Measurements from ENCODE around the gene FHOD3.

DNA sequence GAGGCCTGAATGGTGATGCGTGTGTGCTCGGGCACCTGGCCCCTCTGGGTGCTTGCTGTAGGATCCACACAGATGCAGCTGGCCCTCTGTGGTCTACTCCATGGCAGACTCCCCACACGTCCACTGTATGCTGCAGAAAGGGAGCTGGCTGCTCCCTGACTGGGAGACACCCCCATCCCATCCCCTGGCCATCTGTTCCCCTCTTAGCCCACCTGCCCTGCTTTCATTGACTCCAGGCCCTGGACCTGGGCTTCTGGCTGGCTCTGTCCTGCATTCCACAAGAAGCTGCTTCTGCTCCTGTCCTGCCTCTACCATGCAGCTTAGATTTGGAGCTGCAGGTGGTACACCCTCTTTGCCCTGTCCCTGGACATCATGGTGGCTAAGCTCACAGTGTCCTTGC lies 80.1 kb downstream of the FHOD3 start:
- TF ChIP-seq CHD2 (IDR thresholded peaks at IDR 0.05; ENCODE audit: low read length, partially characterized antibody): no peak
- TF ChIP-seq, protein P1, sequence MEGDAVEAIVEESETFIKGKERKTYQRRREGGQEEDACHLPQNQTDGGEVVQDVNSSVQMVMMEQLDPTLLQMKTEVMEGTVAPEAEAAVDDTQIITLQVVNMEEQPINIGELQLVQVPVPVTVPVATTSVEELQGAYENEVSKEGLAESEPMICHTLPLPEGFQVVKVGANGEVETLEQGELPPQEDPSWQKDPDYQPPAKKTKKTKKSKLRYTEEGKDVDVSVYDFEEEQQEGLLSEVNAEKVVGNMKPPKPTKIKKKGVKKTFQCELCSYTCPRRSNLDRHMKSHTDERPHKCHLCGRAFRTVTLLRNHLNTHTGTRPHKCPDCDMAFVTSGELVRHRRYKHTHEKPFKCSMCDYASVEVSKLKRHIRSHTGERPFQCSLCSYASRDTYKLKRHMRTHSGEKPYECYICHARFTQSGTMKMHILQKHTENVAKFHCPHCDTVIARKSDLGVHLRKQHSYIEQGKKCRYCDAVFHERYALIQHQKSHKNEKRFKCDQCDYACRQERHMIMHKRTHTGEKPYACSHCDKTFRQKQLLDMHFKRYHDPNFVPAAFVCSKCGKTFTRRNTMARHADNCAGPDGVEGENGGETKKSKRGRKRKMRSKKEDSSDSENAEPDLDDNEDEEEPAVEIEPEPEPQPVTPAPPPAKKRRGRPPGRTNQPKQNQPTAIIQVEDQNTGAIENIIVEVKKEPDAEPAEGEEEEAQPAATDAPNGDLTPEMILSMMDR (IDR thresholded peaks at IDR 0.05): no peak
- TF ChIP-seq, protein P2, sequence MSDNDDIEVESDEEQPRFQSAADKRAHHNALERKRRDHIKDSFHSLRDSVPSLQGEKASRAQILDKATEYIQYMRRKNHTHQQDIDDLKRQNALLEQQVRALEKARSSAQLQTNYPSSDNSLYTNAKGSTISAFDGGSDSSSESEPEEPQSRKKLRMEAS (IDR thresholded peaks at IDR 0.05): no peak
- TF ChIP-seq RFX5 (IDR thresholded peaks at IDR 0.05): no peak
- no peak for TF ChIP-seq JUN (IDR thresholded peaks at IDR 0.05)
- no peak for TF ChIP-seq MAFK (IDR thresholded peaks at IDR 0.05; ENCODE audit: partially characterized antibody)
- no peak for TF ChIP-seq EHMT2 (IDR thresholded peaks at IDR 0.05; ENCODE audit: low read depth)
